Measurements from ENCODE around the gene WBP11.

Gene WBP11

GRCh38 chr12:14840616-14841015, 37.3 kb upstream of the WBP11 start:
- no peak overlapping the region for H3K4me3 Mint-ChIP-seq

GRCh38 chr12:14839262-14839661, 36.0 kb upstream of the WBP11 start:
- no peak for TF ChIP-seq CTCF (IDR thresholded peaks at IDR 0.05; ENCODE audit: unreplicated experiment in 3 of 3)
- no peaks in the 10 kb centered on the region for H3K9me3 Mint-ChIP-seq

More at GRCh38 chr12:14840616-14841015, 37.3 kb upstream of the WBP11 start:
- no peaks in the 10 kb centered on the region for H3K9me3 Mint-ChIP-seq
- H3K4me1 Mint-ChIP-seq: peaks cover 14% of the 10 kb centered on the region
- TF ChIP-seq CTCF (IDR thresholded peaks at IDR 0.05; ENCODE audit: unreplicated experiment in 3 of 3): no peak
- H3K27me3 Mint-ChIP-seq (ENCODE audit: low read depth): no peaks in the 10 kb centered on the region
- H3K27ac Mint-ChIP-seq: no peak overlapping the region
- no peaks in the 10 kb centered on the region for H3K36me3 Mint-ChIP-seq (ENCODE audit: low read depth)

GRCh38 chr12:14836336-14837210, 33.3 kb upstream of the WBP11 start:
- Mint-ChIP-seq H3K36me3 (ENCODE audit: low read depth) (no peaks in the 10 kb centered on the region), H3K4me1 (peaks cover 14% of the 10 kb centered on the region), H3K4me3 (no peak overlapping the region), H3K27me3 (ENCODE audit: low read depth) (no peaks in the 10 kb centered on the region), H3K27ac (no peak overlapping the region), H3K9me3 (no peaks in the 10 kb centered on the region)
- no peak for TF ChIP-seq CTCF (IDR thresholded peaks at IDR 0.05; ENCODE audit: unreplicated experiment in 3 of 3)

More at GRCh38 chr12:14839262-14839661, 36.0 kb upstream of the WBP11 start:
- Mint-ChIP-seq H3K4me3 (no peak overlapping the region), H3K27ac (no peak overlapping the region), H3K4me1 (peaks cover 17% of the 10 kb centered on the region), H3K27me3 (ENCODE audit: low read depth) (no peaks in the 10 kb centered on the region), H3K36me3 (ENCODE audit: low read depth) (no peaks in the 10 kb centered on the region)

DNA sequence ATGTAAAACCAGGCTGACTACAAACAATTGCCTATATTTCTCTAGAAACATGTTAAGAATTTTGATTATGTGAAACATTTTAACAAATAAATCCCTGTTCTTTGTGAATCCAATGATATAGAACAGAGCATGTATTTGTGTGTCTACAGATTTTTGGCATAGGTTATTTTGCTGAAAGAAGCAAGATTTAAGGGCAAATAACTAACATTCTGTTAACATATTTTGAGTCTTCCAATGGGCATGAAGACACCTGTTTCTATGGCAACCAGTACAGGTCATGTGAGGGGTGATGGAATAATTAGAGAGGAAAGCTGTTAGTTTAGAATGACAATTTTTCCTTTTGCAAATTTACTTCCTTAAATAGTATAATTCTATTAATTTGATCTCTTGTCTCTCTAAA, 31.2 kb upstream of the WBP11 start:
- TF ChIP-seq CTCF (IDR thresholded peaks at IDR 0.05; ENCODE audit: unreplicated experiment in 3 of 3): no peak
- no peaks in the 10 kb centered on the region for H3K9me3 Mint-ChIP-seq
- H3K36me3 Mint-ChIP-seq (ENCODE audit: low read depth): no peaks in the 10 kb centered on the region
- H3K27me3 Mint-ChIP-seq (ENCODE audit: low read depth): no peaks in the 10 kb centered on the region
- H3K4me1 Mint-ChIP-seq: peaks cover 9% of the 10 kb centered on the region
- peak overlapping the region in 1 of 3 experiments; percentile 6 for H3K27ac Mint-ChIP-seq
- no peak overlapping the region for H3K4me3 Mint-ChIP-seq

DNA sequence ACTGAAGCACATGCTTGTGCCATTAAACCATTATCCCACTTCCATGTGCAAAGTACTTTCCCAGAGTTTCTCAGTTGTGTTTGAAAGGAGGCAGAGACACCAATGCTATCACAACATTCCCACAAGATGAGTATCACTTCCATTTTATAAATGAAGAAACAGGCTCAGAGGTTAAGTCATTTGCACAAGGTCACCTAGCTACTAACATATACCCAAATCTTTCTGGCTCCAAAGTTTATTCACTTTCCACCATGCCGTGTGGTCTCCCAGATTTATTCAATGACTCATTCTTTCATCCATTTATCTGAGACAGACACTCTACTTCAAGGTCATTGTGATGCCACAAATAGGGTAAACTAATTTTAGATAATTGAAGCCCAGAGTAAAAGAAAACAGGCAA, 30.7 kb upstream of the WBP11 start:
- Mint-ChIP-seq H3K36me3 (ENCODE audit: low read depth) (no peaks in the 10 kb centered on the region), H3K4me1 (peaks cover 9% of the 10 kb centered on the region), H3K27ac (no peak overlapping the region), H3K27me3 (ENCODE audit: low read depth) (peaks cover under 1% of the 10 kb centered on the region), H3K4me3 (no peak overlapping the region), H3K9me3 (no peaks in the 10 kb centered on the region)
- TF ChIP-seq CTCF (IDR thresholded peaks at IDR 0.05; ENCODE audit: unreplicated experiment in 3 of 3): no peak

DNA sequence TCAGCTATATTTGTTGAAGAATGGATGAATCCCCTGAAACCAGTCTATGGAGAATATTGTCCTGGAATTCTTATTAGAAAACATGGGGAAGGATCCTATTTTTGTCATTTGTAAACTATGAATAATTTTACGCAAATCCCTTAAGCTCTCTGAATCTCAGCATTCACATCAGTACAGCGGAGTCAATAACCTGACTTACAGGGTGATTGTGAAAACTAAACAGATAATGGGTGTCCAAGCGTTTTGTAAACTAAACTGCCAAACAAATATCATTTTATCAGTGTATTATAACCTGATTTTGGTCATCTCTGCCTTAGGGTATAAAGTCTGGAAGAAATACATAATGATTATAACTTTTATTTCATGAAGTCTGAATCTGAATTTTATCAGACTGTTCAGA, 30.1 kb upstream of the WBP11 start:
- Mint-ChIP-seq H3K27ac (no peak overlapping the region), H3K9me3 (no peaks in the 10 kb centered on the region), H3K36me3 (ENCODE audit: low read depth) (no peaks in the 10 kb centered on the region), H3K27me3 (ENCODE audit: low read depth) (peaks cover 3% of the 10 kb centered on the region), H3K4me1 (peaks cover 9% of the 10 kb centered on the region), H3K4me3 (no peak overlapping the region)
- TF ChIP-seq CTCF (IDR thresholded peaks at IDR 0.05; ENCODE audit: unreplicated experiment in 3 of 3): no peak
